HEK293T (cell line): ENCODE measurements around the gene TEX11.
"Not testable (repeated sequence)": the region's sequence is repeated elsewhere in the genome, so short reads cannot be mapped to it uniquely, and the experiment has no call there.

Experiments used
- CTCF ChIA-PET: fragments of 350-600 bp; formaldehyde crosslinking; extraction: SDS; loops from one replicate; lab custom pipeline; 2021; ENCODE audit warnings: antibody characterized with exemption, inconsistent platforms; lab: Yijun Ruan, JAX
- POLR2A ChIA-PET: fragments of 350-600 bp; formaldehyde crosslinking; extraction: SDS; loops from one replicate; lab custom pipeline; 2020; ENCODE audit warnings: antibody characterized with exemption, inconsistent platforms; lab: Yijun Ruan, JAX
- DNase-seq: peaks from one replicate; pipeline ENCODE4 v3.0.0; 2012; ENCODE audit warnings: mixed read lengths; ENCODE audit errors: extremely low spot score
- ARNT ChIP-seq: fragments of 450-650 bp; IDR thresholded peaks from 2 replicates; pipeline ENCODE4 v1.6.1; 2017; ENCODE audit warnings: mild to moderate bottlenecking
- BHLHE40 ChIP-seq: fragments of 450-650 bp; IDR thresholded peaks from 2 replicates; pipeline ENCODE4 v1.6.1; 2016; ENCODE audit warnings: mild to moderate bottlenecking, moderate library complexity, borderline replicate concordance
- CTBP1 ChIP-seq: fragments of 450-650 bp; IDR thresholded peaks from 2 replicates; pipeline ENCODE4 v1.6.1; 2016; ENCODE audit warnings: borderline replicate concordance
- ELF4 ChIP-seq: fragments of 450-650 bp; IDR thresholded peaks from 2 replicates; pipeline ENCODE4 v1.6.1; 2017; ENCODE audit warnings: antibody characterized with exemption
- FOXA1 ChIP-seq: fragments of 450-650 bp; IDR thresholded peaks from 2 replicates; pipeline ENCODE4 v1.6.1; 2016; ENCODE audit warnings: mild to moderate bottlenecking
- FOXK2 ChIP-seq: fragments of 450-650 bp; IDR thresholded peaks from 2 replicates; pipeline ENCODE4 v1.6.1; 2016; ENCODE audit warnings: mild to moderate bottlenecking
- FOXM1 ChIP-seq: fragments of 450-650 bp; IDR thresholded peaks from 2 replicates; pipeline ENCODE4 v1.6.1; 2017; ENCODE audit warnings: mild to moderate bottlenecking, borderline replicate concordance
- HDGF ChIP-seq: fragments of 450-650 bp; IDR thresholded peaks from 2 replicates; pipeline ENCODE4 v1.6.1; 2017; ENCODE audit warnings: antibody characterized with exemption, borderline replicate concordance
- L3MBTL2 ChIP-seq: fragments of 450-650 bp; conservative IDR thresholded peaks from 2 replicates; pipeline ENCODE4 v1.6.1; 2016; ENCODE audit warnings: mild to moderate bottlenecking
- LEF1 ChIP-seq: fragments of 450-650 bp; IDR thresholded peaks from 2 replicates; pipeline ENCODE4 v1.6.1; 2017; ENCODE audit warnings: mild to moderate bottlenecking, borderline replicate concordance
- NFRKB ChIP-seq: fragments of 450-650 bp; IDR thresholded peaks from 2 replicates; pipeline ENCODE4 v1.6.1; 2016; ENCODE audit warnings: mild to moderate bottlenecking, moderate library complexity
- SP1 ChIP-seq: fragments of 450-650 bp; IDR thresholded peaks from 2 replicates; pipeline ENCODE4 v1.6.1; 2017
- SUZ12 ChIP-seq: fragments of 450-650 bp; IDR thresholded peaks from 2 replicates; pipeline ENCODE4 v1.6.1; 2016; ENCODE audit warnings: mild to moderate bottlenecking
- TARDBP ChIP-seq: fragments of 450-650 bp; IDR thresholded peaks from 2 replicates; pipeline ENCODE4 v1.6.1; 2016
- ZNF384 ChIP-seq: fragments of 450-650 bp; IDR thresholded peaks from 2 replicates; pipeline ENCODE4 v1.6.1; 2016
- TF ChIP-seq, protein P1 (sequence below): fragments of 450-650 bp; IDR thresholded peaks from 2 replicates; pipeline ENCODE4 v1.6.1; 2016

TEX11 gene

GRCh38 chrX:70664726-70665125 is 243.8 kb downstream of the TEX11 start:
- DNase-seq, result peak; percentile 21
- CTCF ChIA-PET, result interaction anchor here (0.6 to 1.3 kb wide), 9 partner anchors 8 to 261 kb away, joined by 3 to 5 read pairs (median 3); partner anchors contain the start of gene GDPD2
- TF ChIP-seq TARDBP, result no peak
- TF ChIP-seq ZNF384, result peak; percentile 92
- POLR2A ChIA-PET, result no interaction called here

- DNase-seq, POLR2A ChIA-PET, CTCF ChIA-PET: not testable (repeated sequence)
Observed at GRCh38 chrX:70661124-70661523, 247.4 kb downstream of the TEX11 start.

GRCh38 chrX:70657546-70657945 is 251.0 kb downstream of the TEX11 start:
- DNase-seq, CTCF ChIA-PET, POLR2A ChIA-PET: not testable (repeated sequence)

GRCh38 chrX:70656304-70656703 is 252.2 kb downstream of the TEX11 start:
- DNase-seq, result no peak
- CTCF ChIA-PET, result interaction anchor here (0.8 kb wide), 1 partner anchor 8 kb away, joined by 3 read pairs; no protein-coding TSS in a partner anchor
- TF ChIP-seq FOXA1 (no peak), FOXM1 (no peak), ARNT (no peak), NFRKB (no peak), CTBP1 (no peak), L3MBTL2 (no peak), BHLHE40 (no peak), SP1 (no peak)
- TF ChIP-seq, protein P1, sequence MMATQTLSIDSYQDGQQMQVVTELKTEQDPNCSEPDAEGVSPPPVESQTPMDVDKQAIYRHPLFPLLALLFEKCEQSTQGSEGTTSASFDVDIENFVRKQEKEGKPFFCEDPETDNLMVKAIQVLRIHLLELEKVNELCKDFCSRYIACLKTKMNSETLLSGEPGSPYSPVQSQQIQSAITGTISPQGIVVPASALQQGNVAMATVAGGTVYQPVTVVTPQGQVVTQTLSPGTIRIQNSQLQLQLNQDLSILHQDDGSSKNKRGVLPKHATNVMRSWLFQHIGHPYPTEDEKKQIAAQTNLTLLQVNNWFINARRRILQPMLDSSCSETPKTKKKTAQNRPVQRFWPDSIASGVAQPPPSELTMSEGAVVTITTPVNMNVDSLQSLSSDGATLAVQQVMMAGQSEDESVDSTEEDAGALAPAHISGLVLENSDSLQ, result no peak
- POLR2A ChIA-PET, result no interaction called here

DNA sequence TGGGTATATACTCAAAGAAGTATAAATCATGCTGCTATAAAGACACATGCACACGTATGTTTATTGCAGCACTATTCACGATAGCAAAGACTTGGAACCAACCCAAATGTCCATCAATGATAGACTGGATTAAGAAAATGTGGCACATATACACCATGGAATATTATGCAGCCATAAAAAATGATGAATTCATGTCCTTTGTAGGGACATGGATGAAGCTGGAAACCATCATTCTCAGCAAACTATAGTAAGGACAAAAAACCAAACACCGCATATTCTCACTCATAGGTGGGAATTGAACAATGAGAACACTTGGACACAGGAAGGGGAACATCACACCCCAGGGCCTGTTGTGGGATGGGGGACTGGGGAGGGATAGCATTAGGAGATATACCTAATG is 260.6 kb downstream of the TEX11 start:
- CTCF ChIA-PET, result not testable (repeated sequence)

GRCh38 chrX:70636218-70636617 is 272.3 kb downstream of the TEX11 start:
- TF ChIP-seq SP1 (no peak), ELF4 (no peak), LEF1 (no peak), TARDBP (no peak), ARNT (no peak), BHLHE40 (no peak), HDGF (no peak), FOXK2 (no peak), SUZ12 (no peak), FOXA1 (no peak), NFRKB (no peak), L3MBTL2 (no peak), ZNF384 (no peak)
- TF ChIP-seq, protein P1, result no peak
- CTCF ChIA-PET, result no interaction called here
- POLR2A ChIA-PET, result no interaction called here
- no peak for DNase-seq

More for the DNA sequence above, 260.6 kb downstream of the TEX11 start:
- POLR2A ChIA-PET, DNase-seq: not testable (repeated sequence)

DNA sequence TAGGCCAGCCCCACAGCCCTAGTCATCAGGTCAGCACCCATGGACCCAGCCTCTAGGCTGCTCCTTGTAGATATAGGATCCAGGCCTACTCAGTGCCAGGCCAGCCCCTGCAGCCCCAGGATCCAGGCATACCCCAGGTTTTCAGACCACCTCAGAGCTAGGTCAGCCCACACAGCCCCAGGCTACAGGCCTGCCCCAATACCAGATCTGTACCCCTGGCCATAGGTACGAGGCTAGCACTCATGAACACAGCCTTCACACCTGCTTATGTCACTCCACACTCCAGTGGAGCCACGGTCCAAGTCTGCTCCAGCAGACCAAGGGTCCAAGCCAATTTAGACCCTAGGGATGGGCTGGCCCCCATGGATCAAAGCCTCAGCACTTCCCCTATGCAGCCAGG is 272.8 kb downstream of the TEX11 start:
- DNase-seq, result no peak
- no peak for TF ChIP-seq CTBP1
- no peak for TF ChIP-seq BHLHE40
- TF ChIP-seq TARDBP, result no peak
- no peak for TF ChIP-seq ELF4
- TF ChIP-seq SP1, result no peak
- no peak for TF ChIP-seq ZNF384
- TF ChIP-seq FOXK2, result no peak
- TF ChIP-seq FOXM1, result no peak
- ChIA-PET CTCF (no interaction called here), POLR2A (no interaction called here)

GRCh38 chrX:70635227-70635626 is 273.3 kb downstream of the TEX11 start:
- POLR2A ChIA-PET, result no interaction called here
- CTCF ChIA-PET, result no interaction called here
- TF ChIP-seq HDGF (no peak), FOXK2 (no peak), LEF1 (no peak), TARDBP (no peak), BHLHE40 (no peak), SUZ12 (no peak), CTBP1 (no peak), FOXA1 (no peak), L3MBTL2 (no peak)
- no peak for DNase-seq

DNA sequence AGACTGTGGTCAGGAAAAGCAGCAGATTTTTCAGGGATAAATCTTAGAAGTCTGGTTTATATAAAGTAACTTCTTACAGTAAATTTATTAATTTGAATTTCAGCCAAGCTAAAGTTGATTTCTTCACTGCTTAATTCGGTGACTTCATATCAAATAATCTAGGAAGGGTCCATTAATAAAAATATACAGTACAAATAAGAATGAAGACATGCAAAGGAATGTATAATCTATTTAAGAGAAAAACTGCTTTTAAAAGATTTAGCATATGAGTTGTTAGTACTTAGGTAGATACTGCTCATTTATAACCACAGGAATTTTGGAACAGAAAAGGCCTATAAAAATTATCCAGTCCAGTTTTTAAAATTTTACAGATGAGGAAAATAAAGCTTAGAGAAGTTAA is 286.8 kb downstream of the TEX11 start:
- CTCF ChIA-PET, result no interaction called here
- no peak for DNase-seq
- POLR2A ChIA-PET, result no interaction called here
- no peak for TF ChIP-seq ARNT
- TF ChIP-seq, protein P1, result no peak
- no peak for TF ChIP-seq BHLHE40
- no peak for TF ChIP-seq SP1
- no peak for TF ChIP-seq FOXM1
- TF ChIP-seq L3MBTL2, result no peak
- no peak for TF ChIP-seq FOXK2
- no peak for TF ChIP-seq SUZ12
- TF ChIP-seq FOXA1, result no peak
- TF ChIP-seq TARDBP, result no peak
- TF ChIP-seq LEF1, result no peak
- no peak for TF ChIP-seq HDGF
- TF ChIP-seq CTBP1, result no peak
- no peak for TF ChIP-seq ELF4
